T-helper 1 cell treated with Interleukin-12 subunit alpha and Interleukin-12 subunit beta and Interleukin-4 antibody, amounts not matched to agents 30 ng/mL and 1 ng/mL, for 36 hours (primary cell): ENCODE data around the gene RPS6KA5. TPM values are rescaled to one million over a fixed set of nuclear protein-coding genes. Genes with fewer than 3 reads are reported as not detected.

Source experiments
- intact Hi-C: fragments of 100-400 bp; cut with micrococcal nuclease; formaldehyde crosslinking; loops from one replicate; pipeline ENCODE4 v1.15.1; 2024
- total RNA-seq: library from RNA; stranded (reverse); gene quantifications from 2 replicates; pipeline ENCODE4 v1.2.3, GENCODE V29; 2022

The RPS6KA5 gene
- total RNA-seq, 1 donor from 2014 or later: 49.6 TPM

GRCh38 chr14:90814806-90815571 is 245.5 kb downstream of the RPS6KA5 start:
- intact Hi-C loops: no loop called here

GRCh38 chr14:90813442-90813841 is 247.0 kb downstream of the RPS6KA5 start:
- intact Hi-C loops: loop anchor here (1.0 kb wide), 1 partner anchor 46 kb away; no protein-coding TSS in a partner anchor

- intact Hi-C loops: no loop called here
Observed at GRCh38 chr14:90812109-90812508, 248.3 kb downstream of the RPS6KA5 start.

GRCh38 chr14:90811641-90812040 is 248.8 kb downstream of the RPS6KA5 start:
- intact Hi-C loops: no loop called here

DNA sequence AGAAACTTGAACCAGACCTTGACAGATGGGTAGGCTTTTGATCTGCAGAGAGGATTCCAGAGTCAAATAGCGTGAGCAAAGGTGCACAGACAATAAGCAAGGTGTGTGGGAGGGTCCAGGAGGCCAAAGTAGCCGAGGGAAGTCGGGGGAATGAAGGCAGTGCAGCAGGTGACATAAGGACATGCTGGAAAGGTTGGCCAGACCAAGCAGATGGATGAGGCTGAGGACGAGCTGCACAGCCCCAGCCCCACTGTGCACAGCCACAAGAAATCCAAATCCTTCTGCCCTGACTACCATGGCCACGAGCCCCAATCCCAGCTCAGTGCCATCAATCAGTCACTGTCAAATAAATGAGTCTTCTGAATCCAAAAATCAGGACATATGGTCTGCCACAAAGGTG is 249.6 kb downstream of the RPS6KA5 start:
- intact Hi-C loops: no loop called here

DNA sequence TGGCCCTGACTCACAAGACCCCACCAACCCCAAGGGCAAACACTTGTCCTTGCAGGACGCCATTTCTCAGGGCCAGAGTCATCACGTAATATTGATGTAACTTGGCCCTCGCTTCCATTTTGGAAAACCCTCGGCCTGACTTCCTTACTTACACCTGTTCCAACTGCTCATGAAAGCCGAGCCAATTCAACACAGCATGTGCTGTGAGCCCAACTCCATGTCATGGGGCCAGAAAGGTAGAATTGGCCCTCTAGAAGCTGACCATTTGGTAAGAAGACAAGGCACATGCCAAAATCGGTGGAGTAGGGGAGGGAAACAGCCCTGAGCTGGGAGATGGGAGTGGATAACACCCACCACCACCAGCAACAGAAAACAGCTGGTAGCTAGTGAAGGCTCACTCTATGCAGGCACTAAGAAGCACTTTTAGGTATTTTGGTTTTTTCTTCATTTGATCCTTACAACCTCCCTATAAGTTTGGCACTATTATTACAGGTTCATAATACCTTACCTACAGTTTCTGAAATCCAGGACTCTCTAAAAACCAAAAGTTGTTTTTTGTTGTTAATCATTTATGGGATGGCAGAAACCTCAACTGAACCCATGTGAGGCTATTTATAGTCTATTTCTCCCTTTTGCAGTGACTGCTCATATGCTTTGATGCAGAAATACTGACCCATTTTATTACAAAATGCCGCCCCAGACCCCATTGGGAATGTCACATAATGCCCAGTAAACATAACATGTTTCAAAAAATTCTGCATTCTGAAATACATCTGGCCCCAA is 250.7 kb downstream of the RPS6KA5 start:
- intact Hi-C loops: no loop called here

DNA sequence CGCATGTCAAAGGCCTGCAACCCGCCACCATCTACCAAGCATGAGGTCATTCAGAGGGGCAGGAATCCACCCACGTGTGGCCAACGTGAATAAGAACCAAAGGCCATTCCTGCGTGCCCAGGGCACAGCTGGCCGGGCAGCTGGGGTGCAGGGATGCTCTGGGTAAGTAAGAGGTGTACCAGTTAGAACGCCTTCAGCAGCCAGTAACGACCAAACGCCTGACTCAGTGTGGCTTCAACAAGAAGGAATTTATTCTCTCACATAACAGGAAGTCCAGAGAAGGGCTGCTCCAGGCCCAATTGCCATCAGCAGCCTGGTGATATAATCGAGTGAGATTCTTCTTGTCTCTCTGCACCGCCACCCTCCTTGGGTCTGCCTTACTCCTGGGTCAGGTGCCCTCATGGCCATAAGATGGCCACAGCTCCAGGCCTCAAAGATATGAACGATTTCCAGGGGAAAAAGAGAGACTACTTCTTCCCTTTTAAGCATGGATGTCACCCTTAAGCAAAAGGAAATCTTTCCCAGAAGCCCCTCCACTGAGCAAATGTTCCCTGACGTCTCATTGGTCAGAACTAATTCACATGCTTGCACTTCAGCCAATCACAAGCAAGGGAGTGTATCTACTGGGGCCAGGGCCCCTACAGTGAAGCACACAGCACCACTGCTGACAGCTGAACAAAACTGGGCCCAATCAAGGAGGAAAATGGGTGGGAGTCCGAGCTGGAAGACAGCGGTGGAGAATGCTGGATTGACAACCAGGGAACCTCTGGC is 251.5 kb downstream of the RPS6KA5 start:
- intact Hi-C loops: no loop called here

GRCh38 chr14:90807060-90807459 is 253.4 kb downstream of the RPS6KA5 start:
- intact Hi-C loops: no loop called here

GRCh38 chr14:90805662-90806540 is 254.5 kb downstream of the RPS6KA5 start:
- intact Hi-C loops: no loop called here

DNA sequence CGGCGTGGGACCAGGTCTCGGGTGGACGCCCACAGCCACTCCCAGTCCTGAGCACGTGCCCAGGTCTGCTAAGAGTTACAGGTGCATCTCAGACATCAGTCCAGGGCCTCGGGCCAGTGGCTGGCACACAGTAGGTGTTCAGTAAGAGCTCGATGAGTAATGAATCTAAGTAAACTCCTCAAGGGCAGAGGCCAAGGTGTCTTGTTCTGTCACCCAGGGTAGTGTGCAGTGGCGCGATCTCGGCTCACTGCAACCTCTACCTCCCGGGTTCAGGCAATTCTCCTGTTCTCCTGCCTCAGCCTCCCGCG is 255.4 kb downstream of the RPS6KA5 start:
- intact Hi-C loops: no loop called here

DNA sequence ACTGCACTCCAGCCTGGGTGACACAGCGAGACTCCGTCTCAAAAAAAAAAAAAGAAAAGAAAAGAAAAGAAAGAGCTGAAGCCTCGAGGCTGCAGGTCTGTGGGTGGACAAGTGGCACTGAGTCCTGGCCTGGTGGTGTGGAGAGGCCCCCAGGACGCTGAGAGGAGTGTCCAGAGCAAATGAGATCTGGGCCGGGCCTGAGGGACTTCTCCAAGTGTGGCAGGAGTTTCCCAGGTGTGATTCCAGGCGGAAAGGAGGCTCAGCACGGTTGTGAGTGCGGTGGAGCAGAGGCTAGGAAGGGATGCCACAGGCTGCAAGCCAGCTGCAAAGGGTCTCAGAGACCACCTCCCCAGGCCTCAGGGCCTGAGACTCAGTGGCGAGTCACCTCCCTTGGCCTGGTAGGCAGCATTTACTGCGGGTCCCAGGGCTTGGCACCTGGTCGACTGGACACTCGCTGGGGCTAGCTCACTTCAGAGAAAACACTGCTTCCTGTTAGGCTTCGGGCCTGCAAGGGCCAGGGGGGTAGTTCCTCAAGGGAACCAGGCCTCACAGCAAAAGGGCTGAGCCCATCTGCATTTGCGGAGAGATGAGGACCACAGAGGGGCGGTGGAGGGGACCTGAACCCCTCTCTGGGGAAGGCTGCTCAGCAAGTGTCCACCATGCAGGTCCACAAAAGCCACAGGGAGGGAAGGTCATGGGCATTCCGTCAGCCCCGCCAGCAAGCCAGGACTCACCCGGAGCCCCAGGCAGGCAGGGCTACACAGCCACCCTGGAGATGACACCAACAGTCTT is 256.0 kb downstream of the RPS6KA5 start:
- intact Hi-C loops: no loop called here

- intact Hi-C loops: no loop called here
Observed at GRCh38 chr14:90803249-90803648, 257.2 kb downstream of the RPS6KA5 start.

GRCh38 chr14:90799420-90799819 is 261.0 kb downstream of the RPS6KA5 start:
- intact Hi-C loops: no loop called here

DNA sequence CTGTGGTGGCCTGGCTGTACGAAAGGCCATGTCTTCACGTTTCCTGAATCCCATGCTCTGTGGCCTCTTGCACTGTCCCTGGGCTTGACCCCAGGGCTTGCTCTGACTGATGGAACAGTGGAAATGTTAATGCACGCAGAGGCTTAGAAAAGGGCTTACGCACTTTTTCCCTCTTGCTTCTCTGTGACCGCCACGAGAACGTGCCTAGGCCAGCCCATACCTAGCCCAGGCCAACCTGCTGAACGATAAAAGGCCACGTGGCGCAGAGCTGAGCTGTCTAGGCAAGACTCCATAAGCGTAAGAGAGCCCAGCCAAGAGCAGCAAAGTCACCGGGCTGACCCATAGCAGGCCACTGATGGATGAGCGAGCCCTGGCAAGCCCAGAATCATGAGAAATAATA is 262.5 kb downstream of the RPS6KA5 start:
- intact Hi-C loops: no loop called here

Other genes starting within 250 kb of the RPS6KA5 start
- 9.3 and 10.3 TPM in 2 replicates for gene TTC7B, start 244.2 kb downstream of the RPS6KA5 start, total RNA-seq
- gene DGLUCY, start 53.4 kb upstream of the RPS6KA5 start, total RNA-seq: 87.4 and 93.0 TPM in 2 replicates
- gene GPR68, start 184.1 kb upstream of the RPS6KA5 start, total RNA-seq: 43.8 and 45.5 TPM in 2 replicates